ENCODE results near the gene SYNDIG1.

SYNDIG1 gene

GRCh38 chr20:24640276-24640675 lies 170.8 kb downstream of the SYNDIG1 start:
- no peak for DNase-seq

- DNase-seq: no peak
These were observed 171.3 kb downstream of the SYNDIG1 start for GRCh38 chr20:24640686-24641085.

- DNase-seq: peak in 2 of 4 experiments; percentile 22 to 26
These were observed 174.6 kb downstream of the SYNDIG1 start for GRCh38 chr20:24643731-24644626.

GRCh38 chr20:24646321-24646720 lies 176.9 kb downstream of the SYNDIG1 start:
- DNase-seq: peak in 3 of 4 experiments; percentile 21 to 41 (median 34)

GRCh38 chr20:24647713-24648112 lies 178.3 kb downstream of the SYNDIG1 start:
- no peak for DNase-seq

- no peak for DNase-seq
These were observed 179.1 kb downstream of the SYNDIG1 start for GRCh38 chr20:24648481-24648880.

GRCh38 chr20:24648919-24649318 lies 179.5 kb downstream of the SYNDIG1 start:
- DNase-seq: no peak

GRCh38 chr20:24649787-24650490 lies 180.5 kb downstream of the SYNDIG1 start:
- DNase-seq: no peak

GRCh38 chr20:24651171-24651975 lies 181.9 kb downstream of the SYNDIG1 start:
- DNase-seq: peak in 3 of 4 experiments; percentile 2 to 50 (median 43)

GRCh38 chr20:24651976-24652345 lies 182.5 kb downstream of the SYNDIG1 start:
- no peak for DNase-seq

- DNase-seq: no peak
These were observed 183.9 kb downstream of the SYNDIG1 start for GRCh38 chr20:24653306-24653705.

- DNase-seq: no peak
These were observed 185.0 kb downstream of the SYNDIG1 start for GRCh38 chr20:24654425-24654824.

GRCh38 chr20:24656391-24656790 lies 187.0 kb downstream of the SYNDIG1 start:
- DNase-seq: no peak

- DNase-seq: no peak
These were observed 187.8 kb downstream of the SYNDIG1 start for GRCh38 chr20:24657196-24657595.

- no peak for DNase-seq
These were observed 188.6 kb downstream of the SYNDIG1 start for GRCh38 chr20:24657878-24658620.

- DNase-seq: no peak
These were observed 189.7 kb downstream of the SYNDIG1 start for GRCh38 chr20:24658920-24659660.

GRCh38 chr20:24659835-24660234 lies 190.4 kb downstream of the SYNDIG1 start:
- no peak for DNase-seq

GRCh38 chr20:24660651-24661050 lies 191.2 kb downstream of the SYNDIG1 start:
- DNase-seq: no peak

- no peak for DNase-seq
These were observed 191.8 kb downstream of the SYNDIG1 start for GRCh38 chr20:24661255-24661654.

- DNase-seq: no peak
These were observed 192.9 kb downstream of the SYNDIG1 start for GRCh38 chr20:24662322-24662721.

GRCh38 chr20:24662752-24663365 lies 193.4 kb downstream of the SYNDIG1 start:
- no peak for DNase-seq

Measured in suppressor macrophage (primary cell).